Stimulated activated CD4-positive, alpha-beta T cell treated with anti-CD3 and anti-CD28 coated beads, Interleukin-12 subunit alpha, Interleukin-12 subunit beta, amount 100 ng/mL, for 4 hours (primary cell): ENCODE results near the gene PRPS1.
A peak's percentile ranks its signal among the peaks of the same experiment; 100 is the strongest.
"Not testable (repeated sequence)": the region's sequence is repeated elsewhere in the genome, so short reads cannot be mapped to it uniquely, and the experiment has no call there.

Source experiments
- DNase-seq: peaks from one replicate; pipeline ENCODE4 v3.0.0-alpha.2; 2020

PRPS1 gene

DNA sequence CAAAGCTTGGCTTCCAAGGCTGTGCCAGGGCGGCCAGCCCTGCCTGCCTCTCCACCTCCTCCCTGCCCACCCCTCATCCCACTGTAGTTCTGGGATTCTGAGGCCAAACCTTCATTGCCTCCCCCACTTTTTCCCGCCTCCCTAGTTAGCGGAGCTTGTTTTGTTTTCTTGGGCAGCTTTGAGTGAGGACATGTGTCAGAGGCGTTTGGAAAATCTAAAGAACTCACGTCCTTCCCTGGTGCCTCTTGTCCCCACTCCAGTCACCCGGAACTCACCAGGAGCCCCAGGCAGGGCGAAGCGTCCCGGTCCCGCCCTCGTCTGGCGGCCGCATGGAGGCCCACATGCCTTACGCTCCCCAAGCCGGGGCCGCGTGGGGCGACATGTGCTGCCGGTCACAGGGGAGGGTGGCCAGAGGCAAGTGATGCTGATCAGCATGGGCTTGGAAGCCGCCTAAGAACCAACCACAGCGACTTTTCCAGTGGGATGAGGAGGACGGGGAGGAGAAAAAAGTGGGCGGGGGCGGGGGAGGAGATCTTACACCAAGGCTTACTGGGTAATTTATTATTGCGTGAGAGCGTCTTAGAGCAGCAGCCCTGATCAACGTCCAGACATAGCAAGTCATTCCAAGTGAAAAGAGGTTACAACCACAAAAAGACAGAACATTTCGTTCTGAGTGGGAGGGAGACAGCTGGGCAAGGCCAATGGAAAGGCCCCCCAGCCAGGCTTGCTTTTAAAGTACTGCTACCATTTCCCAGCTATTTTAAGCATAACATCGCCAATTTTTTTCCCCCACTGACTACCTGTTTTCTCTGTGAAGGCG, 48.5 kb downstream of the PRPS1 start:
- peak; percentile 53 for DNase-seq

DNA sequence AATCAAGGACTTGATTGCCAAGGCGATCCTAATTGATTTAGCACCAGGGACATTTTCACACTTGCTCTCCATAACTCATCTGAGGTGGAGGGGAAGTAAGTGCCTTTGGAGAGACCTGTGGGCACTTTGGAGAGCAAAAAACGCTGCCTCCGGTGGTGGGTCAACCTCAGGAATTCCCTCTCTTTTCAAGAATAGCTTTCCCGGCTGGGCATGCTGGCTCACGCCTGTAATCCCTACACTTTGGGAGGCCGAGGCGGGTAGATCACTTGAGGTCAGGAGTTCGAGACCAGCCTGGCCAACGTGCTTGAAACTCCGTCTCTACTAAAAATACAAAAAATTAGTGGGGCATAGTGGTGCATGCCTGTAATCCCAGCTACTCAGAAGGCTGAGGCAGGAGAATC, 49.2 kb downstream of the PRPS1 start:
- no peak for DNase-seq

DNA sequence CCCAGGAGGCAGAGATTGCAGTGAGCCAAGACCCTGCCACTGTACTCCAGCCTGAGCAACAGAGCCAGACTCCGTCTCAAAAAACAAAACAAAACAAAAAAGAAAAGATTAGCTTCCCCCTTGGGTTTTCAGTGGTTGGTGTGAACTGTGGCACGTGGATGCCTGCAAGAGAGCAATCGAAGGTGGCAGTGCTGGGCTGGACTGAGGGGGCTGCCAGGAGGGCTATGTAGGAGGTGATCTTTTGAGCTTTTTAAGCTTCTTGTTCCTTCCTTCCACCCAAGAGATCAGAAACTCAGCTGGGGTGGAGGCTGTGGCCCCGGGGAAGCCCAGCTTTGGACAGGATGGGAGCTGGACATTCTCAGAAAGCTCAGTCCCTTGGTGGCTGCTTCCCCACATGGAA, 49.6 kb downstream of the PRPS1 start:
- no peak for DNase-seq

DNA sequence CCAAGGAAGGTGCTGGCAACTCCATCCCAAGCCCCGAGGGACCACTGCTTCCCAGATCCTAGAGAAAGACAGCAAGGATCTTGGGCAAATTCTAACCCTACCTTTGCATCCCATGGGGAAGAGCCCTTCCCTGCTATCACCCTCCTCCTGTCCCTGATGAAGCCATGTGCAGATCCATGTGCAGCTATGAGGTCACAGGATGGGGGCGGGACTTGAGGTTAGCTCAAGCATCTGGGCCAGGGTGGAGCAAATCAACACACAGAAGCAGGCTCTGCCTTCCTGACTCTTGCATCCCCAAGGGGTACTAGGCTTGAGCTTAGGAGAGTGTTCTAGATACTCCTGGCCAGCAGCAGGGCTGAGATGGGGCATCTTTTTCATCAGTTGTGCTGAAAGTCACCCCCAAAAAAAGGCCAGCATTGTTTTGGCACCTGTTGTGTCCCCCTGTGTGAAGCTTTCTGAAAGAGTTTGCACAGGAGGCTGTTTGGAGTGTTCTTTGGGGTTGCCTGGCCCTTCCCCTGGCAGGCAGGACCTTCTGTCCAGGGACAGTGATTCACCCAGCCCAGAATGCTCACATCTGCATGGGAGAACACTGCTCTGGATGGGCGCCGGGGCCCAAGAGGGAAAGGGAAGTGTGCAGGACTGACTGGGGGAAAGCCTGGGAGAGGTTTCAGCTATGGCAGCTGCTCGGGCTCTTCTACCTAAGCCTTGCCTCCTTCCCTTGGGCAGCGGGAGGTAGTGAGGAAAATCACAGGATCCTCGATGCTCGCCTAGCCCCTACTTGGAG, 50.8 kb downstream of the PRPS1 start:
- peak; percentile 33 for DNase-seq

DNA sequence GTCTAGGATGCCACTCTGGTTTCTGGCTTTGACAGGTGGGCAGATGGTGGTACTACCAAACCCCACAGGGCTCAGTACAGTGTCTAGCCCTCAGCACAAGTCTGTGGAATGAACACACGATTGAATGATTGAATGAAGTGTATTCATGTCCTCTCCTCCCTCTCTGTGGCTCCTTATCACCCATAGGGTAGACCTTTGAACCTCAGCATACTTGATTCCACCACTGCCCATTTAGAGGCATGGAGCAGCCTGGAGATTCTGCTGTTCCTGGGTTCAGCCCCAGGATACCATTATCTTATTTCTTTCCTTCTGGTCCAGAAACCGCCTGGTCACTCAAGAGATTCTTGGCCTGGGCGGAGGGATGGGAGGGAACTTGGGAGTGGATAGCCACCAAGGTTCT, 53.9 kb downstream of the PRPS1 start:
- DNase-seq, result no peak

DNA sequence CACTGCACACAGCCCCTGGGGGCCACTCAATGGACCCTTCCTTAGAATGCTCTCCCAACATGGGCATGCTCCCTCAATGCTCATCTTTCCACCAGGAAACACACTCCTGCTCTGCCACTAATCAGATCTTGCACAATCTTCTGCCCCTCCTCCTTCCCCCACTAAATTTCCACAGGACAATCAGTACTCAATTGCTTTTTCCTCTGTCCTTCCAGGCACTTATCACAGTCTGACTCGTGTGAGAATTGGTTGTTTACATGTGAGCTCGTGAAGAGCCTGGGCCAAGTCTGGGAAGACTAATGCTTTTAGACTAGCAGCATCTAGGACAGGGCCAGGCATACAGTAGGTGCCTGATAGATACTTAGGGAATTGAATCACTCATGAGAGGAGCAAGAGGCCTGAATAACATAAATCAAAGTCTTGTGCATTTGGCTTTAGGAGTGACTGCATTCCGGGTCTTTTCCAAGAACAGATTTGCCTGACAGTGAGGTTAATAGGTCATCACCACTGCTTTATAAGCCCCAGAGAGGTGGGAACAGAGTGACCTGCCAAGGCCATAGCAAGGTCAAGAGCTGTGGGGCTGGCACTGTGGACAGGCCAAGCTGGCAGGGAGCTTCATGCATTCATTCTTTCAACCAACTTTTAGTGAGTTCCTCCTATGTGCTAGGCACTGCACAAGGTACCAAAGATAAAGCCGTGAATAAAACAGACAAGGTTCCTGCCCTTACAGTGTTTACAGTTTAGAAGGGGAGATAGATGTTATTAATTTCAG, 55.0 kb downstream of the PRPS1 start:
- DNase-seq, result no peak

DNA sequence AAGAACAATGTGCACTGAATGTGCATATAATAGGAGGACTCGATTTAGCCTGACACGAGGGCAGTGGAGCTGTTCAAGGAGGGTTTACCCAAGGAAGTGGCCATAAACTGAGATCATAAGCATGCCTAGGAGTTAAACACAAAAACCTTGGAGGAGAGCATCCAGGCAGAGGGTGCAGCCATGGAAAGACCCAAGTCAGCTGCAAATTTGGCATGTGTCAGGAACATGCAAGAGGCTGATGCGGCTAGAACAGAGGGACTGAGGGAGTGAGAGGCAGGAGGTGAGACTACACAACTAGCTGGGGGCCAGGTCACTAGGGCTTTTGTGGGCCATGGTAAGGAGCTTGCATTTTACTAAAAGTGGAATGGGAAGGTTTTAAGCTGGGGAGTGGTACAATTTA, 55.6 kb downstream of the PRPS1 start:
- no peak for DNase-seq

DNA sequence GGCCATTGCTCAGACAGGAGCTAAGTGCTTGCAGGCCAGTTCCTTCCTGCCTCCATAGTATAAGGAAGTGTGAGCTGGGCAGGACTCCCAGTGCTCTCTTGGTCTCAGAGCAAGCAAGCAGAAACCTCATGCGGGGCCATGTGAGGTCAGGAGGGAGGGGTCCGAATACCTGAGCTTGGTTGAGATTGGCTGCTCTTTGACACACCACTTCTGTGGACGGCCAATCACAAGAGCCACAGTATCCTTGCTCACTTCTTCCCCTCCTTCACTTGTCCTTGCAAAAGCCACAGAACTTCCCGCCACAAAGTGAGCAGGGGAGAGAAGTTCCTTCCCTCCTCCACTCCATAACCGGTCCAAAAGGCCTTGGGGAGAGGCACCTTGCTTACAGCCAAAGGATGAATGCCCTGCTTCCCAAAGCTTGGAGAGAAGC, 56.7 kb downstream of the PRPS1 start:
- DNase-seq, result no peak

DNA sequence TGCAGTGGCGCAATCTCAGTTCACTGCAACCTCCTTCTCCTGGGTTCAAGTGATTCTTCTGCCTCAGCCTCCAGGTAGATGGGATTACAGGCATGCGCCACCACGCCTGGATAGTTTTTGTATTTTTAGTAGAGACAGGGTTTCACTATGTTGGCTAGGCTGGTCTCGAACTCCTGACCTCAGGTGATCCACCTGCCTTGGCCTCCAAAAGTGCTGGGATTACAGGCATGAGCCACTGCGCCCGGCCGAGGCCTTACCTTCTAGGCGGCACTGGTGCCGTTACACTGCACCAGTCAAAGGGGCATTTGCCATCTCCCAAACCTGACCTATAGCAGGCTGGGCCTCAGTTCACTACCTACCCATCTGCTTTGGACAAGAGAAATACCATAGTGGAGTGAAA, 57.3 kb downstream of the PRPS1 start:
- DNase-seq, result not testable (repeated sequence)

DNA sequence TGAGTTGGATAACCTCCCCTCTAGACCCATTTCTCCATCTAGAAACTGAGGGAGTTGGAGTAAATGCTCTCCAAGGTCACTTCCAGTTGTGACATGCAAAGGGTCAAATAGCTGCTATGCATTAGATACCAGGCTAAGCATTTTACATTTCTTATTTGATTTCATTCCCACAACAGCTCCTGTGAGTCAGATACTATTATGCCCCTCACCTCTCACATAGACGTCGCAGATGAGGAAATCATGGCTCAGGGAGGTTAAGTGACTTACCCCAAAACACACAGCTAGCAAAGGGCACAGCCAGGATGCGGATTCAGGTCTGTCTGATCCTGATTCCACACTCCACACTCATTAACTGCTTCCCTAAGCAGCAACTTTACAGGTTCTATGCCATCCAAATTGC, 57.7 kb downstream of the PRPS1 start:
- DNase-seq, result no peak

DNA sequence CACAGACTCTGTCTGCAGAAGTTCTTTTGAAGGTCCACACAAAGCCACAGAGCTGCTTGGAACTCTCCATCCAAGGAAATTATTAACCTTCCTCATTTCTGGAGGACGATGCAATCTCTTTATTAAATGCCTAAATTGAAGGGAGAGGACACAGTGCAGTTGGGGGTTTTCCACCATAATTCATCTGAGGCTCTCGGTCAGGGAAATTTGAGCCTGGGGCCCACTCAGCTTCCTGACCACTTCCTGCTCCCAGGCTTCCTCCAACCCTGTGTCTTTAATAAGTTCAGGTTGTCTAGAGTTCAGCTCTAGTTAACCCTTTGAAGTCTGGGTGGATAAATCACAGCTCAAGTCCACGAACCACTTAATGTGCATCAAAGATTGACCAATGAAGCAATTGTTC, 58.5 kb downstream of the PRPS1 start:
- no peak for DNase-seq

DNA sequence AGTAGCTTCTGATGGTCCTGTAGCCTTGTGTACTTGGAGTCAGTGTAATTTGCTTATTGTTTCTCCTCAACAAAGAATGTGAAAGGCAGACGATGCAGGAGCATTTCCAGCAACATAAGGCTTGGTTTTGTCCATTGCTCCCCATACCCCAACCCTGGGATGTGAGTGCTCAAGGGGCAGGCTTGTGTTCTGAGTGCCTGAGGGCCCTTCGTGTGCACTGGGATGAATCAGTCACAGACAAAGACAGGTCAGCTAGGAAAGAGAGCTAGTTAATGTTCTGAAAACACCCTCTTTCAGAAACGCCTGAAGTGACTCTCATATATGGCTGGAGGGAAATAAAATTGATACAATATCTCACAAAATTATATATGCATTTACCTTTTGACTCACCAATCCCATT, 59.1 kb downstream of the PRPS1 start:
- no peak for DNase-seq

DNA sequence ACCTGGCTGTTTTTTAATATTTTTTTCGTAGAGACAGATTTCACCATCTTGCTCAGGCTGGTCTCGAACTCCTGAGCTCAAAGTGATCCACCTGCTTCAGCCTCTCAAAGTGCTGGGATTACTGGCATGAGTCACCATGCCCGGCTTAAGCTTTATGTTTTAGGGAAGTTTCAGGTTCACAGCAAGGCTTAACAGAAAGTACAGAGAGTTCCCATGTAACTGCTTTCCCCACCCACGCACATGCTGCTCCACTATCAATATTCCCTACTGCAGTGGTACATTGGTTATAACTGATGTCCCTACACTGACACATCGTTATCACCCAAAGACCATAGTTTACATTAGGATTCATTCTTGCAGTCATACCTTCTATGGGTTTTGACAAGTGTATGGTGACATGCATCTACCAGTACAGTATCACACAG, 62.7 kb downstream of the PRPS1 start:
- DNase-seq, result no peak

DNA sequence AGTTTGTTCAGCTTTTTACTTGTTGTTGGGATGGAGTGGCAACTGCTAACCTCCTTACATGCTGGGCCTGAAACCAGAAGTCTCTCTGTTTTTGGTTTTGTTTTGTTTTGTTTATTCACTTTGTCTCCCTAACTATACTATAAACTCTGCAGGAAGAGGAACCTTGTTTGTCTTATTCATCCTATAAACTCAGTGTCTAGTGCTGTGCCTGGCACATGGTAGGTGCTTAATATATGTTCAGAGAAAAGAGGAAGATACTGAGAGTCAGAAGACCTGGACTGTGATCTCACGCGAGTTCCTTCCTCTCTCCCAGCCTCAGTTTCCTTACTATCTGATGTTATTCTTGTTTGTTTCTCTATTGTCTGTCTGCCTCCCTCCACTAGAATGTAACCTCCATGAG, 71.3 kb downstream of the PRPS1 start:
- DNase-seq, result no peak

DNA sequence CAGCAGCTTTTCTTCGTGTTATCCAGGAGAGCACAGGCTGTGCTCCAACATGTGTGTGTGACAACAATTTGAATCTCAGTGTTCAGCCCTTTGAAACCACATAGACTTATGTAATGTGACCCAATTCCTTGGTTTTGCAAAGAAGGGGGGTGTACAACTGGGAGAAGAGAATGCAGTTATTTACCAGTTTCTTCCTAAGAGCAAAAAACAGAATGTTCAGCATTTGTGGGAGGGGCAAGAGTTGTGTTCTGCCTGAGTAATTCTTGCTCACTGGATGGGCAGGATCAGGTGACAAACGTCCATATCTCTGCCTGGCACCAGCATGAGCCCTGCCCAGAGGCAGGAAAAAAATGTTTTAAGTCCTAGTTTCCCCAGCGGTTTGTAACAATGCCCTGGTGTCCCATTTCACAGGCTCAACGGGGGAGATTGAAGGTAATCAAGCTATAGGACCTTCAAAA, 72.0 kb downstream of the PRPS1 start:
- DNase-seq, result no peak
